HG03439 (cell line): ENCODE measurements around the gene WNT16.

ENCODE experiments used
- ATAC-seq: cut with Tn5 transposase; IDR thresholded peaks from one replicate; pipeline ENCODE4 v1.9.1; 2021; ENCODE audit warnings: mild to moderate bottlenecking, moderate library complexity; ENCODE audit not compliant: unreplicated experiment

Gene WNT16

GRCh38 chr7:121390109-121390508 lies 61.3 kb downstream of the WNT16 start:
- no peak for ATAC-seq

- ATAC-seq: no peak
Observed at GRCh38 chr7:121390617-121391016, 61.8 kb downstream of the WNT16 start.
